ENCODE results near the gene MYO1B. TPM values are rescaled to one million over a fixed set of nuclear protein-coding genes. Genes with fewer than 3 reads are reported as not detected.

The MYO1B gene
- total RNA-seq, 1 donor from 2014 or later, result 16.2 TPM

DNA sequence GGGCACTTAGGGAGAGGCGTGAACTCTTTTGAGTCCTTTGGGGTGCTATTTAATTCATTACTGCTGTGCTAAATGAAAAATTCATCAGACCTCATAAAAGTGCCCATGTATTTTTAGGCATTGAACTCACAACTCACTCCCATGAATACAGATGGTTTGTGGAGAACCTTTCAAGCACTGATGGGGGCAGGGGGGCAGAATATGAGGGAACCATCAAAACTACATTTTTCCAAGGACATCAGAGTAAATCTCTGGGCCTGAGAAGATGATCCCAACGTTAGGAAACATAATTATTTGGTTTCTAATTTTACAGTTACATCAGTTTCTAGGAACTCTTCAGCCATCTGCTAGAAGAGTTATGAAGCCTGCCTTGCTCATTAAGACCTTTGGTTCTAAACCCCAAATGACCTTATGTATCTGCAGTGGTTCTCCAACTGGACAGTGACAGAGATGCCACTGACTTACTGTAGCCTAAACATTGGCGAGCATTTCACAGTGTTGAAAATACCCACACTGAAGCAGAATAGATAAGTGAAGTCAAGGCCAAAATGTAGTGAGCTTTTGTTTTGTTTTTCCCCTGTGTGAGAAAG is 90.8 kb downstream of the MYO1B start:
- Histone ChIP-seq H3K4me1 (peaks cover 38% of the 10 kb centered on the region), H3K27me3 (ENCODE audit: low read depth) (no peaks in the 10 kb centered on the region), H3K9me3 (replicated peaks) (no peaks in the 10 kb centered on the region), H3K36me3 (peaks cover 4% of the 10 kb centered on the region), H3K27ac (replicated peaks) (peak overlapping the region; percentile 55), H3K4me3 (no peak overlapping the region)
- intact Hi-C loops (cut with micrococcal nuclease), result no loop called here
- TF ChIP-seq CTCF (IDR thresholded peaks at IDR 0.05; ENCODE audit: borderline replicate concordance), result no peak
- DNase-seq, result no peak

DNA sequence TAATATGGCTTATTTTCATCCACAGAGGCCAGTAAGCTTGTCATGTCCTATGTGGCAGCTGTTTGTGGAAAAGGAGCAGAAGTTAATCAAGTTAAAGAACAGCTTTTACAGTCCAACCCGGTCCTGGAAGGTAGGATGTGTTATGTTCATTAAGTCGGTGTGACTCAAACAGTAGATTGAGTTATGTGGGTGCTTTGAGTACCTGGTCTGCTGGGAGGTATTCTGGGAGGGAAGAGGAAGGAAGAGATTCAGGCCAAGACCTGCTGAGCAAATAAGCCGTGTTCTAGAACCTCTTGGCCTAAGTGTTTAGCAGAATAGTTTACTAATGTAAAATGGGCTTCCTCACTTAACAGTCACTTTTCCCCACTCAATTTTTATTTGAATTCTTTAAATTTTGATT is 96.2 kb downstream of the MYO1B start:
- Histone ChIP-seq H3K9me3 (replicated peaks) (no peaks in the 10 kb centered on the region), H3K36me3 (peaks cover 10% of the 10 kb centered on the region), H3K4me3 (no peak overlapping the region), H3K27me3 (ENCODE audit: low read depth) (no peaks in the 10 kb centered on the region), H3K27ac (replicated peaks) (peak overlapping the region; percentile 18), H3K4me1 (peaks cover 57% of the 10 kb centered on the region)
- intact Hi-C loops (cut with micrococcal nuclease), result no loop called here
- no peak for DNase-seq
- TF ChIP-seq CTCF (IDR thresholded peaks at IDR 0.05; ENCODE audit: borderline replicate concordance), result no peak

DNA sequence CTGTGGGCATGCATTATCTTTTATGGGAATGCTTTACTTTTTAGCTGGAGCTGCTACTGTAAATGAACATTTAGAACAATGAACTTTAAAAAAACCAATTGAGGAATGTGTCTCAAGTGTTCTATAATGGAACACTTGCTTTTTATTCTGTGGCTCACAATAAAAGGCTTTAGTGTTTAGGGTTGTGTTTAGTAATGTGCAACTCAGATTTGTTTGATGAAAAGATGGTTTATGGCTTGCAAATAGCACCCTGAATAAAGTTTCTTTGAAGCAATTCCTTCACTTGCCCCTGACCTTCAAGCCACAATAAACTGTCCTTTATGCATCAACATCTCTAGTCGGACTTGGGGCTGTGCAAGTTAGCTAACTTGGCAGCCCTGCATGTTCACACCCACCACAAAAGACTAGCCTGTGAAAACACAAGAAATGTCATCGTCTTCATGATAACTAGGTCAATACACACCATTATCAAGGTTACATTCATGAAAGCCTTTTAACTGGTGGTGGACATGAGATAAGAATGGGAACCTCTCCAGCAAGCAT is 98.7 kb downstream of the MYO1B start:
- H3K36me3 ChIP-seq, result peaks cover 10% of the 10 kb centered on the region
- H3K4me1 ChIP-seq, result peaks cover 50% of the 10 kb centered on the region
- no peak overlapping the region for H3K27ac ChIP-seq (replicated peaks)
- no peaks in the 10 kb centered on the region for H3K9me3 ChIP-seq (replicated peaks)
- intact Hi-C loops (cut with micrococcal nuclease), result no loop called here
- H3K4me3 ChIP-seq, result no peak overlapping the region
- DNase-seq, result no peak
- H3K27me3 ChIP-seq (ENCODE audit: low read depth), result no peaks in the 10 kb centered on the region
- TF ChIP-seq CTCF (IDR thresholded peaks at IDR 0.05; ENCODE audit: borderline replicate concordance), result no peak

GRCh38 chr2:191345788-191346187 is 100.6 kb downstream of the MYO1B start:
- H3K4me3 ChIP-seq, result no peak overlapping the region
- no peaks in the 10 kb centered on the region for H3K27me3 ChIP-seq (ENCODE audit: low read depth)
- intact Hi-C loops (cut with micrococcal nuclease), result no loop called here
- no peak for TF ChIP-seq CTCF (IDR thresholded peaks at IDR 0.05; ENCODE audit: borderline replicate concordance)
- peaks cover 50% of the 10 kb centered on the region for H3K4me1 ChIP-seq
- DNase-seq, result no peak
- H3K27ac ChIP-seq (replicated peaks), result no peak overlapping the region
- peaks cover 10% of the 10 kb centered on the region for H3K36me3 ChIP-seq
- no peaks in the 10 kb centered on the region for H3K9me3 ChIP-seq (replicated peaks)

DNA sequence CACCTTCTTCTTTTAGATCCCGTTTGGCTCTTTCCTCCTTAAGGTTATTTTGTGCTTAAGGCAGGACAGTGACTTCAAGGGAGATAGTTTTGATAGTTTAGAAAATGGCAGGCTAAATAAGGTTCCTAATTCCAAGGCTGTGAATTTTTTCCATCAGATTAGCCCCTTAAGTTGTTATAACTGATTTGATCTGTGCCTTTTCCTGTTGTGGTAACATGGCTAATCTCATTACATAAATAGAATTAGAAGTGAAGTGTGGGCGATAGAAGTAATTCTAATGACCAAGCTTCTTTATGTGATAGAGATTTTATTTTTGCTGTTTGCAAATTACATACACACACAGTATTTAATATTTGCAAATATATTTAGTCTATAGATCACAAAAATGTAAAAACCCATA is 102.0 kb downstream of the MYO1B start:
- H3K4me3 ChIP-seq, result no peak overlapping the region
- no peaks in the 10 kb centered on the region for H3K9me3 ChIP-seq (replicated peaks)
- H3K27me3 ChIP-seq (ENCODE audit: low read depth), result no peaks in the 10 kb centered on the region
- H3K27ac ChIP-seq (replicated peaks), result no peak overlapping the region
- no peak for TF ChIP-seq CTCF (IDR thresholded peaks at IDR 0.05; ENCODE audit: borderline replicate concordance)
- peaks cover 7% of the 10 kb centered on the region for H3K36me3 ChIP-seq
- H3K4me1 ChIP-seq, result peaks cover 41% of the 10 kb centered on the region
- intact Hi-C loops (cut with micrococcal nuclease), result no loop called here
- DNase-seq, result no peak
